ENCODE data around the gene MMEL1.
"Not testable (repeated sequence)": the region's sequence is repeated elsewhere in the genome, so short reads cannot be mapped to it uniquely, and the experiment has no call there.

Gene MMEL1

DNA sequence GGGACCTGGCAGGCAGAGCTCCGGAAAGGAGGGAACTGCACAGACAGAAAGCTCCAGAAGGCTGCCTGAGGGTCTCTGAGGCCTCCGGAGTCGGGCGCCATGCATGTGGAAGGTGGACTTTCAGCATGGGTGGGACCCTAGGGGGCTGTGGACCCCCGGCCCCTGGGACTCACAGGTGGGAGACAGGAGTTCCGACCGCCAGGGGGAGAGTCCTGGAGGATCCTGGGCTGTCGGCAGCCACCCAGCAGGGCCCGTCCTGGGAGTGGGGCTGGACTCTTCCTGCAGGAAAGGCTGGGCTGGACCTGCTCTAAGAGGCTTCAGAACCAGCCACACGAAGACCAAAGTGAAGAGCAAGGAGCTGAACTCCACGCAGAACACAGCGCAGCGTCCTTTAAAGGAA lies 63.1 kb downstream of the MMEL1 start:
- FAIRE-seq: not testable (repeated sequence)

DNA sequence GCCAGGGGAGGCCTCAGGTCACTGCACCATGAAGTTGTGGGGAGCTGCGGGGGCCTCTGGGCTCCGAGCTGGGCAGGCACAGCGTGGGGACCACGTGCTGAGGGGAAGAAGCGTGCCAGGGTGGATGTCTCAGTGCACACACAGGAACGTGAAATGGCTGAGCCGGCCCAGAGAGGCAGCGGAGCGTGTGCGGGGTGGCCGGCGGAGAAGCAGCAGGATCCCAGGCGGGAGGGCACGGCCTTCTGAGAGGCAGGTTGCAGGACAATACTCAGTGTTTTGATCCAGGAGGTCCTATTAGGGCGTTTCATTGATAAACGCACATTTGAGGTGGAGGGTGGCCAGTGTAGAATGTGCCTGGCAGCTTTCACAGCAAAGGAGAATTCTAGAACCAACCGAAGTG lies 63.8 kb downstream of the MMEL1 start:
- no peak for FAIRE-seq

DNA sequence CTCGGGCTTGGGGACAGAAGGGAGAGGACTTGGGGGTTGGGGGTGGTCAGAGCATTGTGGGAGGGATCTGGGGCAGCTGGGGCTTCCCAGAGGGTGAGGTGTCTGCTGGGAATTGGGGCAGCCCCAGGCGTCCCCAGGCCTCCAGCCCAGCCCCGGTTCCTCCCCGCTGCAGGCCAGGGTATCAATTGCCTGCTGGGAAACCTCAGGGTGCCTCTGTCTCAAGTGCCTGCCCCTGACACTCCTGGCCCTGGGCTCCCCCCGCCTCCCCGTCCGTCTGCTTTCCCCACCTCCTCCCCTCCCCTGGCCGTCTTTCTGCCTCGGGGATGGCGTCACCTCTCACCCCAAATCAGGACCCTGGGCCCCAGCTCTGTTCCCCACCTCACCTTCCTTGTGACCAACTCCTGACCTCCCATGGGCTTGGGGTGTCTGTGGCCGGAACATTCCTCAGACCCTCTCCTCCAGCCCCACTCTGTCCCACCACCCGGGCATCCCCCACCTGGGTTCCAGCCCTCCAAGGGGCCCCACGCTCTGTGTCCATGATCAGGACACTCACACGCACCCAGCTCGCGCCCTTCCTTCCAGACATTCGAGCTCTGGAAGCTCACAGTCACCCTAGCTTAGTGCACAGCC lies 64.5 kb downstream of the MMEL1 start:
- not testable (repeated sequence) for FAIRE-seq

DNA sequence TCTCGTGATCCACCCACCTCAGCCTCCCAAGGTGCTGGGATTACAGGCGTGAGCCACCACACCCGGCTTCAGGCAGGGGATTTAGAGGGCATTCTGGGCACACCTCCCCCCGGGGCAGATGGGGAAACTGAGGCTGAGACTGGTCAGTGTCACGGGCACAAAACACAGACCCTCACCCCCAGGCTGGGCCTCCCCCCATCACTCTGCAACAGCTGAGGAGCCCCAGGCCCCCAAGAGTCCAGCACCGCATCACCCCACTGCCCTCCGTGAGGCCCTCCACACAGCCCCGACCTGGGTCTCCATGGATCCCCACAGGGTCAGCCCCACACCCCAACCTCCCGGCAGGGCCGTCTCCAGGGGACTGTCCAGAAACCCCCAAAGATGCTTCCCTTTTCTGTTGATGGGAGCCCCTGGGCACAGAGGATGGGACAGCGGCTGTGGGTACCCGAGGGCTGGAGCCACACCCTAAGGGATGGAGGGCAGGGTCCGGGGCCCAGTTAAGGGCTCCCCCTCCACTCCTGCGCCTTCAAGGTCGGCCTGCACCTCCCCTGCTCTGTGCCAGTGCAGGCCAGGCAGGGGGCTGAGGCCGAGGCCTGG lies 65.6 kb downstream of the MMEL1 start:
- no peak for FAIRE-seq

DNA sequence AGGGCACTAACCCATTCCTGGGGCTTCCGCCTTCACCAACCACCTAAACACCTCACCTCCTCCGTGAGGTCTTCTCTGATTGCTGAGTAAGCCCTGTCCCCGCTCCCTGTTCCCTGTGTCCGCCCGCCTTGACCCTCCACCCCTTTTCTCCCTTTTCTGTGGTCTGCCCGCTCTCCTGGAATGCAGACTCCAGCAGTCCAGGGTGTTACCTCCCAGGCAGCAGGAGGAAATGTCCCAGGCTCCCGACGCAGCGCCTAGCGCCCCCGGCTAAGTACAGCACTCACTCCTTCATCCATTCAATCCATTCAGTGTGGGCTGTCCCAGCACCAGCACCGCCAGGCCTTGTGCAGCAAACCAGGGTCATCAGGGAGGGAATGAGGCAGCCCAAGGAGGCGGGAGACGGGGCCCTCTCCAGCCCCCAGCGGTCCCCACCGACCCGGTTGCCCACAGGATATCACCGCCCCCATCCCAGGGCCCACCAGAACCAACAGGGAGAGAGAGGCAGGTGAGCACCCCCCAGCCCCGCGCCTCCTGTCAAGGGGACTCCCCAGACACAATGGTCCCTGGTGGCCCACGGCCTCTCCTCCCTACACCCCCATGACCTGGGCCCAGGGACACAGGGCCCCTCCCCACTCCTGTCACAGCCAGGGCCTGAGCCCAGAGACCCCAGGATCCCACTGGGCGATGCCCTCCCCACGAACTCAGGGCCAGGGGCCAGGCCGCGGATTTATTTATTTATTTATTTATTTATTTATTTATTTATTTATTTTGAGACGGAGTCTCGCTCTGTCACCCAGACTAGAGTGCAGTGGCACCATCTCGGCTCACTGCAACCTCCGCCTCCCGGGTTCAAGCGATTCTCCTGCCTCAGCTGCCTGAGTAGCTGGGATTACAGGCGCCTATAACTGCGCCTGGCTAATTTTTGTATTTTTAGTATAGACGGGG lies 66.4 kb downstream of the MMEL1 start:
- FAIRE-seq: no peak

DNA sequence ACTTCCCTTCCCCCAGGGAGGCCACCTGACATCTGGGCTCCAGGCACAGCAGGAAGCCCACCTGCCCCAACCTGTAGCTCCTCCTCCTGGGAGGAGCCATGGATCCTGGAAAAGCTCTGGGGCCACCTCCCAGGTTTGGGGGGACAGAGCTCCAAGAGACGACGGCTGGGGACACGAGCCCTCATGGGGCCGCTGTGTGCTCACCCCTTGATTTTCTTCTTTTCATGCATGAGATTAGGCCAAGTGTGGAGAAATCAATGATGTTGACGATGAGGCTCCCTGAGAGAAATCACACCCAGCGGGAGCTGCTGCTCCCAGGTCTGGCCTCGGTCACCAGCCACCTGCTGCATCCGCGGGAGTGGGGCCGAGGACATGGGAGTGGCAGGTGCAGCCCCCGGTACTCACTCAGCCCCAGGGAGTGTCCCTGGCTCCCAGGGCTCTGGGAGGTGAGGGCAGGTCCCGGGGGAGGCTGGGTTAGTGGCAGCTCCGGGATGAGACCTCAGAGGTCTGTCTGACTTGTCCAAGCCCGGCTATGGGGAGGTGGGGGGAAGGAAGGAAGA lies 67.9 kb downstream of the MMEL1 start:
- FAIRE-seq: no peak

DNA sequence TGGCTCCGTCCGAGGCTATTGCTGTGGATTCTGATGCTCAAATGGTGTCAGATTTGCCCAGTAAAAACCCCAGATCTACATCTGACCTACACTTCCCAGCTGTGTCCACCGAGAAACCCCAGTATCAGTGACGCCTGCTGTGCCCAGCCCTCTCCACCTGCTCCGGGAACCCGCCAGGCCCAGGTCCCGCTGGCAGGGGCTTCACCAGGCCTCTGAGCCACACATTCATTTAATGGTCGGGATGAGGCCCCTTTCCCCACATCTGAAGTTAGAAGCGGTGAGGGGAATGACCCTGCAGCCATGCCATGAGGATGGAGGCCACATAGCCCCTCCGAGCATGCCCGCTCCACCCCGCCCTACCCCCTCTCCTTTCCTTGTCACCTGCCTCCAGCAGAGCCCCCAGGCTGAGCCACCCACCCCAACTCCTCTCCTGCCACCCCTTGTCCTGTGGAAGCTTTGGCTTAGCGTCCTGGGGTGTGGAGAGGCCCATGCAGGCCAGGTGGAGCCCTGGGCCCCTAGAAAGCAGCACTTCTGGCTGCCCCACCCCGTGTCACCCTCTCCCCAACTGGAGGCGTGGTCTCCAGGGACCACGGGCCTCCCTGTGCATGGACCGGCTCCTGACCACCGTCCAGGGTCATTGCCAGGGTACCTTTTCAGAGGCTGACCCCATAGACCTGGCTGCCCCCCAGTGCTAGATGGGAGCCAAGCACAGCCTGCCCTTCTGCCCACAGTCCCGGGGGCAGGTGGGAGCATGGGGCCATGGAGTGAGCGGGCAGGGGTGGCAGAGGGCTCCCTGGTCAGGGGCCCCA lies 68.6 kb downstream of the MMEL1 start:
- no peak for FAIRE-seq

DNA sequence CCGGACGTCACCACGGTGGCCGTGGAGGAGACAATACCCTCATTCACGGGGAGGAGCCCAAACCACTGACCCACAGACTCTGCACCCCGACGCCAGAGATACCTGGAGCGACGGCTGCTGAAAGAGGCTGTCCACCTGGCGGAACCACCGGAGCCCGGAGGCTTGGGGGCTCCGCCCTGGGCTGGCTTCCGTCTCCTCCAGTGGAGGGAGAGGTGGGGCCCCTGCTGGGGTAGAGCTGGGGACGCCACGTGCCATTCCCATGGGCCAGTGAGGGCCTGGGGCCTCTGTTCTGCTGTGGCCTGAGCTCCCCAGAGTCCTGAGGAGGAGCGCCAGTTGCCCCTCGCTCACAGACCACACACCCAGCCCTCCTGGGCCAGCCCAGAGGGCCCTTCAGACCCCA lies 69.6 kb downstream of the MMEL1 start:
- FAIRE-seq: no peak

DNA sequence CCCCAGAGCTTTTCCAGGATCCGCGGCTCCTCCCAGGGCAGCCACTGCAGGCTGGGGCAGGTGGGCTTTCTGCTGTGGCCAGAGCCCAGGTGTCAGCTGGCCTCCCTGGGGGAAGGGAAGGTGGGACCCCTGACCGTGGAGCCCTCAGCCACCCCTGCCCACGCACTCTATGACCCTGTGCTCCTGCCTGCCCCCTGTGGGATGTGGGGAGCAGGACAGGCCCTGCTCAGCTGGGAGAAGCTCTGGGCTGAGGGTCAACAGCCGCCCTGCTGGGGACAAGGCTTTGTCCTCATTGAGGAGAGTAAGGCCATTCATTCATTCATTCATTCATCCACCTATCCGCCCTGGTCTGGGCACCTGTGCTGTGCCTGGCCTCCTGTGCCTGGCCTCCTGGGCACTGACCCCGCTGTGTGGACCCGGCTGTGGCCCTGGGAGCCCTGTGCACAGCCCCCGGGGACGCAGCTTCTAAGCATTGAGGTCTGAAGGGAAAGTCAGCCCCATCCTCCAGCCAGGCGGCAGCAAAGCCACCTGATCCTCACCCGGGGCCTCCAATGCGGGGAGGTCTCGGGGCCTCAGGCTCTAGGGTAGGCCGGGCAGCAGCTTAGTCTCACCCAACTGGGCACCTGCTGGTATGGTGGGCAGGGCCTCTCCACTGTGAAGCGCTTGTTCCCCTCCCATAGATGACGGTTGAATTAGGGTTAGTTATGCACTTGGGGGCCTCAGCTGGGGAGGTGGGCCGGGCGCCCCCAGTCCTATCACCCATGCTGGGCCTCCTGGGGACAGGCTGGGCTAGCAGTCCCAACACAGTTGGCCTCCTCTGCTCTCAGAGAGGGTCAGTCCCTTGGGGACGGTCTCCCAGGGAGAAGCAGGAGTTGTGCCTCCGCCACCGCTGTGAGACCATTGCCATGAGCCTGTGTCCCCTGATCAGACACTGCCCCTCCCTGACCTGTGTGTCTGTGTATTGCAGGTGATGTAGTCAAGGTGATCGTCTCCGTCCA lies 70.6 kb downstream of the MMEL1 start:
- FAIRE-seq: no peak

DNA sequence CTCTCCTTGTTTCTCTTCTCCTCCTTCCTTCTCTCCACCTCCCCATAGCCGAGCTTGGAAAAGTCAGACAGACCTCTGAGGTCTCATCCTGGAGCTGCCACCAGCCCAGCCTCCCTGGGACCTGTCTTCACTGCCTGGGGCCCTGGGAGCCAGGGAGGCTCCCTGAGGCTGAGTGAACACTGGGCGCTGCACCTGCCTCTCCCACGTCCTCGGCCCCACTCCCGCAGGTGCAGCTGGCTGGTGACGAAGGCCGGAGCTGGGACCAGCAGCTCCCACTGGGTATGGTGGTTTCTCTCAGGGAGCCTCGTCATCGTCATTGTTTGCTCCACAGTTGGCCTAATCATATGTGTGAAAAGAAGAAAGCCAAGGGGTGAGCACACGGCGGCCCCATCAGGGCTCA lies 71.4 kb downstream of the MMEL1 start:
- no peak for FAIRE-seq

DNA sequence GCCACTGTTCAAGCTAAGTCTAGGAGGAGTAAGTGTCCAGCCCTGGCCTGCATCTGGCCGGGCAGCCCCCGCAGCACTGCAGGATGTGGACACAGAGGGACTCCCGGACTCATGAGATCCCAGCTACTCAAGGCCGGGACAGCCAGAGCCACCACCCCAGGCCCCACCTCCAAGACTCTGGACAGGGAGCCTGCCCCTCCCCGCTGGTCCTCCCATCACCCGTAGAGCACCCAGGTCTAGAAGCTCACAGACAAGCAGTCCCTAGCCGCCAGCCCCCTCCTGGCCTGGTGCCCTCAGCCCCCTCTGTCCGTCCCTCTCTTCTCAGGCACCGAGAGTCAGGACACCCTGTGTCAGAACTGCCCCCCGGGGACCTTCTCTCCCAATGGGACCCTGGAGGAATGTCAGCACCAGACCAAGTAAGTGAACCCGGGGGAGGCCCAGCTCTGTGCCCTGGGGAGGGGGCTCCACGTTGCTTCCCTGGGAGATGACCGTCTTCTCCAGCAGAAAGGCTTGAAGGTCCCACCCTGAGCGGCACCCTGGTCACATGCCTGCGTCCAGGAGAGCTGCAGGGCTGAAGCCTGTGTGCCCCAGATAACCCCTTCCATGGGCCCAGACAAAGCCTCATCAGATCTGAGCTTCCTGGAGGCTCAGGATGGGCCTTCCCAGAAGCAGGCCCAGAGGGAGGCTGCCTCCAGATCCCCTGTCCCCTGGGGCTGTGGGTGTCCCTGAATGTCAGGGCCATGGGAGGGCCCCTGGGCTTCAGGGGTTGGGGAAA lies 72.3 kb downstream of the MMEL1 start:
- FAIRE-seq: no peak

DNA sequence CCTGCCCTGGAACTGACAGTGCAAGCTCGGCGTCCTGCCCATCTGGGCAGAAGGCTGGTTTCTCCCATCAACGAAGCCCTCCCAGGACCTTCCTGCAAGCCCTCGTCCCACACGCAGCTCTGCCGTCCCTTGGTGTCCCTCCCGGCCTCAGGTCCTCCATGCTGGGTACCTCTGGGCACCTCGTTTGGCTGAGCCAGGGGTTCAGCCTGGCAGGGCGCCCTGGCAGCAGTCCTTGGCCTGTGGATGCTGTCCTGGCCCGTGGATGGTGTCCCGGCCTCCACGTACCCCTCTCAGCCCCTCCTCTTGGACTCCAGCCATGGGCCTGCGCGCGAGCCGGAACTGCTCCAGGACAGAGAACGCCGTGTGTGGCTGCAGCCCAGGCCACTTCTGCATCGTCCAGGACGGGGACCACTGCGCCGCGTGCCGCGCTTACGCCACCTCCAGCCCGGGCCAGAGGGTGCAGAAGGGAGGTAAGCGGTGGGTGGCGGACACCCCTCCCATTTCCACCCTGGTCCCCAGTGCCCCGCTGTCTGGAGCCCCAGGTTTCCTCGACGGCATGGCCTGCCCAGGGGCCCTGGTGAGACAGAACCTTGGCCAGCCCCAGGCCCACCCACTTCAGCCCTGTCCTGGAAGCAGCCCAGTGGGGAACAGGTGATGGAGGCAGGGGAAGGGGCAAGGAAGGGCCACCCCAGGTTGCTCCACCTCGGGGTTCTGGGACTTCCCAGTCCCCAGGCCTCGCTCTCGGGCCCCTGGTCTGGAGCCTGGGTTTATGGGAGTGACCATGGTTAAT lies 73.1 kb downstream of the MMEL1 start:
- FAIRE-seq: no peak

DNA sequence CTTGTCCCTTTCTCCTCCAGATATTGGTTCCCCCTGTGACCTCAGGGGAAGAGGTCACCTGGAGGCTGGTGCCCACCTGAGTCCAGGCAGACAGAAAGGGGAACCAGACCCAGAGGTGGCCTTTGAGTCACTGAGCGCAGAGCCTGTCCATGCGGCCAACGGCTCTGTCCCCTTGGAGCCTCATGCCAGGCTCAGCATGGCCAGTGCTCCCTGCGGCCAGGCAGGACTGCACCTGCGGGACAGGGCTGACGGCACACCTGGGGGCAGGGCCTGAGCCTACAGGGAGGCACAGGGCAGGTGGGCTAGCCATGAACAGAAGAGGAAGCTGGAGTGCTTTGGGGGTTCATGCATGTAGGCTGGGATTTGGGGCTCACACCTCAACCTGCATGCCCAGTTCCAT lies 74.0 kb downstream of the MMEL1 start:
- FAIRE-seq: no peak

DNA sequence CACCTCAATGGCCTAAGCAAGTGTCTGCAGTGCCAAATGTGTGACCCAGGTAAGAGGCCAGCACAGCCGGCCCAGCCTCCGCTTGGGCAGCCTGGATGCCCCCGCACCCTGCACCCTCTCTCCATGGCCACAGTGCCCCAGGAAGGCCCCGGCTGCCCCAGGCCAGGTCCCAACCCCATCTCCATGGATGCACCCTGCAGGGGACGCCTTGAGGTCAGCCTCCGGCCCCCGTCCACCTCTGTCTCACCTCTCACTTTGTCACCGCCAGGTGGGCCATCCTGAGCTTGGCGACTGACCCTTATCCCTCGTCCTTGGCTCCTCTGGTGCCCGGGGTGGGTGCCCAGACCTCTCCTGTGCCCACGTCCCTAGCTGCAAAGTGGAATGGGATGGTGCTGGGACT lies 74.4 kb downstream of the MMEL1 start:
- FAIRE-seq: no peak

DNA sequence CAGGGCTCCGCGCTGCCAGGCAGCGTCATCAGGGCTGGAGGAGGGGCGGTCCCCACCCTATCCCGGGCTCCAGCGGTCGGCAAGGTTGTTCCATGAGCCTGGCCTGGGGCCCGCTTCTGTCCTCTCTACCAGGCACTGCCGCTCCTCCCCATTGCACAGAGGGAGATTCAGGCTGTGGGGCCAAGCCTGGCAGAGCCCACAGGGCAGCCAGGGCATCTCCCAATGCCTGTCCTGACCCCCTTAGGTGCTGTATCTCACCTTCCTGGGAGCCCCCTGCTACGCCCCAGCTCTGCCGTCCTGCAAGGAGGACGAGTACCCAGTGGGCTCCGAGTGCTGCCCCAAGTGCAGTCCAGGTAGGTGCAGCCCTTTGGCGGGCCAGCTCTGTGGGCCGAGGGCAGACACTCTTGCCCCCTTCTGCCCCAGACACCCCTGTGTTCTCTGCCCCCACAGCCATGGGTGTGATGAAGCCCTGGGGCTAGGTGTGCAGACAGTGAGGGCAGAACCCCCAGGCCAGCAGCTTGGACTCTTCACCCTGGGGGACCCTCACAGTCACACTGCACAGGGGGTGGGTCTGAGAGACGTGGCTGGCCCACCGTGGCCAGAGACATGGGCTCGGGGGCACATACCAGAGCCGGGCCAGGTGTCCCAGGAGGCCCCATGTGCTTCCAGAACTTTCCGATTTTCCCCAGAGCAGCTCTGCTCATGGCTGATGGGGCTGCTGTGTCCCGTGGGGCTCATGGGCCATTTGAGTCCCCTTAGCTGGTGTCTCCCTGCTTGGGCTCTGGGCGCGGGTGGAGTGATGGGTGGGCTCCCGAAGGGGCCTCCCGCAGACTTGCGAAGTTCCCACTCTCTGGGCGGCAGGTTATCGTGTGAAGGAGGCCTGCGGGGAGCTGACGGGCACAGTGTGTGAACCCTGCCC lies 75.1 kb downstream of the MMEL1 start:
- FAIRE-seq: no peak

DNA sequence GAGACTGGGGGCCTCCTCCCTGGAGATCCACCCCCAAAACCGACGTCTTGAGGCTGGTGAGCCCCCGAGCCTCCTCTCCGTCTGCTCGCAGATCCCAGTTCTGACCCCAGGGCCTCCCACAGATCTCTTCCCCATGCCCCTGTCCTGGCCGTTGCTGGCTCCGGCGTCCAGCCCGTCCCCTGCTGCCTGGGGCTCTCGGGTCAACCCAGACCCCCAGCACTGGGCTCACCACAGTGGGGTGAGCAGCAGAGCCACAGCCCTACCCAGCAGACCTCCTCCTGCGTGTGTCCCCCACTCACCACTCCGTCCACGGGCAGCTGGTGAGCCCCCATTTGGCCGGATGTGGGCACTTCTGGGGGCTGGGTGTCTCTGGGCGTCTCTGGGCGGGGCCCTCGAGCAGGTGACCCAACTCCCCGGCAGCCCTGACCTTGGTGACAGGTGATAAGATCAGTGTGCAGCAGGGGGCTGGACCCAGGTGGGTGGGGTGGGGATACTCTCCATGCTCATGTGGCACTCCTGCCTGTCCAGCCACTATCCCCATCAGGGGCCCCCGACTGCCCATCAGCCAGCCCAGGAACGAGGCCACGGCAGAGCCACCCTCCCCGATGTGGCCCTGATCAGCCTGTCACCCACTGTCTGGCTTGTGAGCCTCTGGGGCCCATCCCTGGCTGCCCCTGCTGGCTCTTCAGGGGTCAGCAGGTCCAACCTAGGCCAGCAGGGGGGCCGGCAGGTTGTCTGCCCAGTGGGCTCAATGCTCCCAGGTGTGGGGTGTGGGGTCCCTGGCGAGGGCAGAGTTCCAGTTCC lies 75.9 kb downstream of the MMEL1 start:
- no peak for FAIRE-seq

DNA sequence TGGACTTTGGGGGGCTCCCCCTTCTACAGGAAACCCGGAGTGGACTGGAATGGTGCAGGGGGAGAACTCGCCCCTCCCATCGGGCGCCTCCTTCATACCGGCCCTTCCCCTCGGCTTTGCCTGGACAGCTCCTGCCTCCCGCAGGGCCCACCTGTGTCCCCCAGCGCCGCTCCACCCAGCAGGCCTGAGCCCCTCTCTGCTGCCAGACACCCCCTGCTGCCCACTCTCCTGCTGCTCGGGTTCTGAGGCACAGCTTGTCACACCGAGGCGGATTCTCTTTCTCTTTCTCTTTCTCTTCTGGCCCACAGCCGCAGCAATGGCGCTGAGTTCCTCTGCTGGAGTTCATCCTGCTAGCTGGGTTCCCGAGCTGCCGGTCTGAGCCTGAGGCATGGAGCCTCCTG lies 76.5 kb downstream of the MMEL1 start, which contains the start of gene TNFRSF14:
TSS of gene TNFRSF14 (plus strand) at position 95 of the 401 bp plus-strand sequence. CDS start at position 389, 294 bp downstream.
- FAIRE-seq: no peak
